Stimulated activated naive CD4-positive, alpha-beta T cell (primary cell): ENCODE data around the gene CST9L.

Experiments
- DNase-seq, 6 experiments: peaks; one replicate each; lab custom pipeline; 2025; lab: John Stamatoyannopoulos, UW

The CST9L gene

GRCh38 chr20:23546435-23547144 lies 21.7 kb downstream of the CST9L start:
- no peak for DNase-seq

GRCh38 chr20:23544133-23544532 lies 24.2 kb downstream of the CST9L start:
- DNase-seq, result no peak

DNA sequence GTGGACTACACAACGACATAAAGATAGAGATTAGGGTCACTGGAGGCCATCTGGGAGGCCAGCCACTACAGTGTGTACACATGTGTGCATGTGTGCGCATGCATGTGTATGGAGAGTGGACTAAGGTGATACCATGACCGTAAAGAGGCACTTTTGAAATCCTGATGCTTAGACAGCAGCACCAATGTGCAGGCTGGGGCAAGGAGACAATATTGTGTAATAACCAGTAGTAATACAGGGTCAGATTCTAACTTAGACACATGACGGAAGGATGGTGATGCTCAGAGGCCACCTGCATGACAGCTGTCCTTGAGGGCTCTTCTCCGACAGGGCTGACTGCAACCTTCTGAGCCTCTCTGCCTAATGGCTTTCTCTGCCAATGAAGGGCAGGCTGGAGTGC lies 25.5 kb downstream of the CST9L start:
- DNase-seq, result no peak

DNA sequence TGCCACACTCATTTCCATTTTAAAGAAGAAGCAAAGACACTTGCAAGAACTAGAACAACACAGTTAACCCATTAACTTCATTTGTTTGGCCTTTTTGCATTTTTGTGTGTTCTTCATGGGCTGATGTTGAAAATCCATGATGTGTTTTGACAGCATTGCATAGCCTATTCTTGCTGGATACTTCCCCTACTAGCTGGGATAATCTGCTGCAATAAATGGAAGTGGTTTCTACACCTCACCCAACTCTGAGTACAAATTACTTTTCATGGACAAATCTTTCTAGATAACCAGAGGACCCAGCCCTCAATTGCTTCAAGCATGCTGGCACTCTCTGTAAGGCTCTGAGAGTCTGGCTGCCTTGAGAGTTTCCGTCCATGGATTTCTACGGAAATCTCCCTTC lies 26.5 kb downstream of the CST9L start:
- DNase-seq, result no peak

DNA sequence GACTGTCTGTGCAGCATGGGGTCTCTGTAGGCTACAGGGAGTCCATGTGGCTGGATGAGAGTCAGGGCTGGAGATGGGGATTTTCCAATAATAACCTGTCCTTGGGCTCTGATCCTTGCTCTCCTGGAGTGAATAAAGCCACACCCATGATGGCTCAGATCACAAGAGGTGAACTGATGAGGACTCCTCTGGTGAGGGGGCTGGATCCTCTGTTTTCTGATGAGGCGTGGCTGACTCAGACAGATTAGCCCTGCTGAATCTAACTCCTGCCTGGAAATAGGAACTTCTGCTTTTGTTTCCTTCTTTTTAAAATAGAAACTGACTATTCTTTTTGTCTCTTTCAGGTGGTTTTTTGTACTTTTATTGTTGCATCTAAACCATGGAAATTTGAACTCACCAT lies 27.0 kb downstream of the CST9L start:
- no peak for DNase-seq

GRCh38 chr20:23540624-23541023 lies 27.7 kb downstream of the CST9L start:
- peak in 1 of 6 experiments; percentile 2 for DNase-seq

DNA sequence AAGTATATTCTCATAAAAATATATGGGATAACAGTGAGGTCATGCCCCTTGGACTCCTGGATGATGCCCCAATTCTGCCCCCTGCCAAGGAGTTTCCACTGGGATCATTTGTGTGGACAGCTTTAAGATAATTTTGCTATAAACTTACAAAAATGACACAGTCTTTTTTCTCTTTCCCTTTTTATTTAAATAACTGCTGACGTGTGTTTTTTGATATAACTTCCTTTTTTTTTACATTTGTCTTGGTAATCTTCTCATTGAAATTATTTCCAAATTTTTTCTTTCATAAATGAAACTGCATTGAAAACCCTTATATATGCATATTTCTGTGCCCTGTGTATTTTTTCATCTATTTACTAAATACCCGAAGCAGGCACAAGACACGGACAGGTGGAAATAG lies 31.3 kb downstream of the CST9L start:
- DNase-seq, result no peak

GRCh38 chr20:23536328-23536974 lies 31.8 kb downstream of the CST9L start:
- no peak for DNase-seq

DNA sequence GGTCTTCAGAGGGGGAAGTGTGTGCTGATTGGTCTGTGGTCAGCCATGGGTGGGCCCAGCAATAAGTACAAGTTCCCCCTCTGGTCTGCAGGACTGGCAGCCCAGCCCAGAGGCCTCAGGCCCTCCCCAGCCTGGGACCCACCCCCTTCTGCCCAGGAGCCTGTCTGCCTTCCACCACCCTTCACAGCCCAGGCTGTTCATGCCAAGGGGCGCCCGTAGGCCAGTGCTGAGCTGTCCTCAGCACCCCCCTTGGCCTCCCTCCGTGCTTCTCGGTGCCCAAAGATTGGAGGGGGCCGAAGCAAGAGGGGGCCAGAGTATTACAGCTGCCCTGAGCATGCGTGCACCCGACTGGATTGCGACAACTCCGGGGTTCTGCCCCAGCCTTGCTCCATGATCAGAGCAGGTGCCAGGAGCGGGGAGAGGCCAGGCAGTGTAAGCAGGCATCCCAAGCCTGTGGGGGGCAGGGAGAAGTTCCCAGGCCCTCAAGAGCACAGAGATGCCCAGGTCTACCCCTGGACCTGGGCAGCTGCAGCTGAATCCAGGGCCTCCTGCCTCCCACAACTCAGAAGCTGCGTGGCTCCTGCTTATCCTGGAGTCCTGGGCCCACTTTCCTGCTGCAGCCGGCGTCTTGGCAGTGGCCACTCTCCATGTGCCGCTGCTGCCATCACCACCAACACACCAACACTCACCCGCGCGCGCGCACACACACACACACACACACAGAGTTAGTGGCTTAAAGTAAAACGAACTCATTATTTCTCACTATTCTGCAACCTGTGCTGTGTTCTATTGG lies 33.3 kb downstream of the CST9L start:
- DNase-seq, result no peak

- no peak for DNase-seq
These were observed 35.1 kb downstream of the CST9L start for GRCh38 chr20:23533161-23533560.

DNA sequence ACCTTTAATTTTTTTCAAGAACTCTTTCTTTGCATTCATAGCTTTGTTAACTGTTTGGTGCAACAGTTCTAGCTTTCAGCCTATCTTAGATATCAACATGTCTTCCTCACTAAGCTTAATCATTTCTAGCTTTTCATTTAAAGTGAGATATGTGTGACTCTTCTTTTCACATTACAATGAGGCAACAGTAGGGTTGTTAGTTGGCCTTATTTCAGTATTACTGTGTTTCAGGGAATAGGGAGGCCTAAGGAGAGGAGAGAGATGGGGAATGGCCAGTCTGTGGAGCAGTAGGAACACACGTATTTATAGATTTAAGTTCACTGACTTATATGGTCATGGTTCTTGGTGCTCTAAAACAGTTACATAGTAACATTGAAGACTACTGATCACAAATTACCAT lies 35.8 kb downstream of the CST9L start:
- DNase-seq, result no peak

GRCh38 chr20:23530937-23531567 lies 37.2 kb downstream of the CST9L start:
- no peak for DNase-seq

DNA sequence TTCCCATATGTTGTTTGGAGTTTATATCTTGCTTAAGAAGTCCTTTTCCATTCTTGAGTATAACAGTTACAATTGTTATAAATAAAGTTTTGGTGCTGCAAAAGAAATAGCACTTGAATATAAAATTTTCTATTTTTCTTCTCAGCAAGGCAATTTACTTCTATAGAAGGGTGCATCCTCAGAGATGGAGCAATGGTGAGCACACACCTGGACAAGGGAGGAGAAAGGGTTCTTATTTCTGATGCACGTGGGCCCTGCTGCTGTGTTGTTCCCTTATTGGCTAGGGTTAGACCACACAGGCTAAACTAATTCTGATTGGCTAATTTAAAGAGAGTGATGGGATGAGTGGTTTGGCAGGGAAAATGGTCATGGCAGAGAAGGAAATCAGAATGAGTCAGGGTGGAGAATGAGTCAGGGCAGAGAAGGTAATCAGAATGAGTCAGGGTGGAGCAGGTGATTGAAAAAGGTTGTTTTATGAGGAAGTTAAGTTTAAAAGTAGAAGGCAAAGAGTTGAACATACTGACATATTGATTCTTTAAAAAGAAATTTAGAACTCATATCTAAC lies 39.3 kb downstream of the CST9L start:
- DNase-seq, result no peak

- no peak for DNase-seq
These were observed 41.4 kb downstream of the CST9L start for GRCh38 chr20:23526850-23527249.

DNA sequence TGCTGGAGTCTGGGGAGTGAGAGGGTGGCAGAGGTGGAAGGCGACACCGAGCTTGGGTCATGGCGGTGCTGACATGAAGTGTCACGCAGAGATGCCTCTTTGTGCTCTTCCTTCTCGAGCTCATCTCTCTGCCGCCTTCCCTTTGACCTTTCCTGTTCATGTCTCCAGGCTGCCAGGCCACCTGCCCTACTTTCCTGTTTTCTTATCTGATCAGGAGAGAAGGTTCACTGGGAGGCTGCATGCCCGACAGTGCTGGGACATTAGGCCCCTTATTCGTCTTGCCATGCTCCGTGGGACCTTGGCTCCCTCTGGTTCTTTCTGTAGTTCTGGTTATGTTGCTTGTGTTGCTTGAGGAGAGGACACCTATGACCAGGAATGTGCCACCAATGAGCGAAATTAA lies 44.1 kb downstream of the CST9L start:
- DNase-seq, result no peak

GRCh38 chr20:23520185-23520584 lies 48.1 kb downstream of the CST9L start:
- DNase-seq, result no peak

DNA sequence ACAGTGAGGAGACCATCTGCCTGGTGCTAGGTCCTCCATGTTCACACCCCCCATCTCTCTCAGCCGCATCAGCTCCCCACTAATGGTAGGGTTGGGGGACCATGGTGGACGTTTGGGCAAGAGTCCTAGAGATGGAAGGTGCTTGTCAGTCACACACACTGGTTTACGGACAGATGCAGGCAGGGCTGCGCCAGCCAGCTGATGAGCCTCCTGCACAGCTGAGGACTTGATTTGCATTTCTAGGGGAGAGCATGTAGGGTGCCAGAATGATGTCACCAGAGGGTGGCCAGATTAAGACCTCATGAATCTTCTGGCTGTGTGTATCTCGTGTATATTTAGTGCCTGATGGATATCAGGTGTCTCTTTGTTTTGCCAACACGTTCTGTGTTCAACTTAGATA lies 48.7 kb downstream of the CST9L start:
- no peak for DNase-seq

DNA sequence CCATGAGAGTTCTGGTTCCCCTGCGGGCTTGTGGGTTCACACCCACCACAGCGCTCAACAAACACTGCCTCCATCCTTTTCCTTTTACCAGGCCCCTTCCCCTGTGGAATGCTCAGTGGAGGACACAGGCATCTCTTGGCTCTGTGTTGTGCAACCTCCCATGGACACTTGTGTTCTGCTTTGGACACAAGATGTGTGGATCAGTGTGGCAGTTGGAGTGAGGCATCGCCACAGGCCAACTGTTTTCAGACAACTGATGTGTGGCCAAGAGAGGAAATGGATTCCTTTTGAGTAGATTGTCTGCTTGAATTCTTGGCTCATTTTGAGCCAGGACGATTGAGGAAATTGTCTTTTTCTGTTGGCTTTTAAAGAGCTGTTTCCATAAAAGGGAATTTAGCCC lies 50.6 kb downstream of the CST9L start:
- DNase-seq, result no peak

DNA sequence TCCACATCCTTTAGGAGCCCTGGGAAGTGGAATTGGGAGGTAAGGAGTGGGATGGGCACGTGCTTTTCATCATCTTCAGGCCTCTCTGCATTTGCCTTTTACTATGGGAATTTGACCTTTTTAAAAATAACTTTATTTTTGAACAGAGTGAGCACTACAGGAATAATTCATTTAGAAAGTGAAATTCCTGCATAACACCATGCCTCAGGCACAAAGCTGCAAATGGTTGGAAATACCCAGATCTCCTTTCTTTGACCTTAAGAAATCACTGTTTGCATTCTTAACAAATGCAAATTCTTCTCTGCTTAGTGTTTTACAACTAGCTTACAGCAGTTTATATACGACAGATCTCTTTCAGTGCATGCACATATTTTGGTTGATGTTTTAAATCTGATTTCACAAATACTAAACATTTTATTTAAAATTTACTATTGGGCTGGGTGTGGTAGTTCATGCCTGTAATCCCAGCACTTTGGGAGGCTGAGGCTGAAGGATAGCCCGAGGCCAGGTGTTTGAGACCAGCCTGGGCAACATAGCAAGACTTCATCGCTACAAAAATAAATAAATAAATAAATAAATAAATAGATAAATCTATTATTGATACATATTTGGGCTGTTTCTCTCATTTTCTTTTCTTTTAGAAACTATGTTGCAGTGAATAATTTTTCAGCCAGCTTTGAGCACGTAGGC lies 52.9 kb downstream of the CST9L start:
- DNase-seq, result no peak

DNA sequence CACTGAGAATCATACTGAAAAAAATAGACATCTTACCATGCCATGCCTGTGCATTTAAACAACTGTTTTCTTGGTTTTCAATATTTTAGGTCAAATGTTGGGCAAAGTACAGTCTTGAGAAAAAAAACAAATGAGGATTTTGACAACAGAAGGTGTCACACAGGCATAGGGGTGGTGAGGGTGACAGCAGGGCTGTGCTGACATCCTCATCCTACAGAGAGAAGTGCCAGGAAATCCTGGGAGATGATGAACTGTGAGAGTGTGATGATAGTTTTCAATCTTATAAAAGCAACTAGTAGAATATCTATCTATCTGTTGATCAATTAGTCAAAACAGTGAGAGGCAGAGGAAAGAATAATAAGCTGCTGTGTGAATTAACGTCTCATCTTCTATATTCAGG lies 53.4 kb downstream of the CST9L start:
- DNase-seq, result no peak
